Activated T-cell treated with anti-CD3 and anti-CD28 coated beads for 24 hours (primary cell): ENCODE data around the gene SLC1A7.

Experiments
- DNase-seq: peaks from one replicate; pipeline ENCODE4 v3.0.0-alpha.2; 2020; ENCODE audit warnings: low read depth

The SLC1A7 gene

DNA sequence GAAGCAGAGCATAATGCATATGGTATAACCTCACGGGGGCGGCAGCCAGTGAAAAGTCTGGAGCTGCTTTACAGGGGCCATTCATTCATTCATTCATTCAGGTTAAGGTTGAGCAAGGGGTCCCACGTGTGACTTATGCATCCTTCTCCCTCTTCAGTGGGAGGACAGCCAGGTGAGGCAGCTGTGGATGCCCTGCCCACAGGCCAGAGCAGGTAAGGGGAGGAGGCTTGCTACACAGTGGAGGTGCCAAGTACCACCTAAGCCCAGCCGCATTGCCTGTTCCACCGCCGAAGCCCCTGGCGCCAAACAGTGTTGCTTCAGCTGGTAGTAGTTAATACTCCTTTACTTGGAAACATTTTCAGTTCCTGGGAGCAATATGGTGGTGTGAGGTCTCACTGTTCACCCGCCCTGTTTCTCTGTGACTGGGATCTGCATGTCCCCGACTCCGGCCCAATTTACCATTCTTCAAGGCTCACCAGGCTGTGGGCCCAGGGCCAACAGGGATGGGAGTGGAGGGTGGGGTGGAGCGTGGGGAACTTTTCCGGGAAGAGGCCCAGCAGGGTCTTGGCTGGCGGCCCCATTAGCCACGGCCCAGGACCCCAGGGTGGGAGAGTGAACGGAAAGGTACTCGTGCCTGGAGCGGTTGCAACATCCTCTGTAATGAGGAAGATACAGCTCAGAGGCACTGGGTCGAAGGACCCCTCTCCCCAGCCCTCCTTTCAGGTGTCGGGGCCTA lies 81.1 kb downstream of the SLC1A7 start:
- DNase-seq: no peak

DNA sequence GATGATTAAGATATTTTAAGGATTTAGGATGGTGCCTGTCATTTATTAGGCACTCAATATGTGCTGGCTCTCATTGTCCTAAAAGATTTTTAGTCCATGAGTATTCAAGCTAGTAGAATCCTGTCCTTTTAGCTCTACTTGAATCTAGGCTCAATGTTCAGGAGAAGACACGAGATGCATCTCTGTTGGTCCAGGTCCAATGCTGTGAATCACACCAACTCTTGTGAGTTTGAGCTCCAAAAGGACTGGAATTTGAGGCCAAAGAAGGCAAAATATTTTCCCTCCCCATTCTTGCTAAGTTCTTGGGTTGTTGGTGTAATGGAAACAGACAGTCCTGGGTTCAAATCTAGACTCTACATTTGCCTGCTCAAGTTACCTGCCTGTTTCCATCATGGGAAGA lies 81.9 kb downstream of the SLC1A7 start:
- DNase-seq: no peak

DNA sequence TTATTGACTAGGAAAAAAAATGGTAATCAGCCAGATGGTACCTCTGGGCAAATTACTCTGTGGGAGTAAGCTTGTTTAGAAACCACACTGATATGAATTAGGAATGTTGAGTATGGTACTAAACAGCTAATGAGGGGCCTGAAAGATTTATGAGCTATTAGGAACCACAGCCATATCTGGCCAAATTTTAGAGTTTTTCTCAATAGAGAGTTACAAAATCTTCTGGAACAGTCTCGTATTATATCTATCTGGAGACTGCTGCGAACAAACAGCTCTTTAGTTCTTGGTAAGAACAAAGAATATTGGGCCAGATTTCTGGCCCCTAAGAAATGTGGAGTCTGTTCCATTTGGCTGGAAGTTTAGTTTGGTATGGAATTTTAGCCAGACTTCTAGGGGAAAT lies 85.3 kb downstream of the SLC1A7 start:
- DNase-seq: no peak

DNA sequence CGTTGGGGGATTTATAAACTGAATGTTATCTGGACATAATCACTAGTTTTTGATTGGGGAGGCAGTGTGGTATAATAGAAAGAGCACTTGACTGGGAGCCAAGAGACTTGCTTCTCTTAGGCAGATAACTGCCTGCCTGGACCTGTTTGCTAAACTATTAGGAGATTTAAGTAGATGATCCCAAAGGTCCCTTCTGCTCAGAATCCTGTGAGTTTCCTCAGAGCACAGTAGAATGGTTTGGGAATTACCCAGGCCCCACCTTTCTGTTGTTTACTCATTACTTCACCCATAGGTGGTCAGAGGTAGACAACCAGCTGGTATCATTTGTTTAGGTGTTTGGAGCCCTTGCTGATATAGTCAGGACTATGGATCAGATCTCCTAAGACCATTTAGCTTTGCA lies 90.8 kb downstream of the SLC1A7 start:
- no peak for DNase-seq

DNA sequence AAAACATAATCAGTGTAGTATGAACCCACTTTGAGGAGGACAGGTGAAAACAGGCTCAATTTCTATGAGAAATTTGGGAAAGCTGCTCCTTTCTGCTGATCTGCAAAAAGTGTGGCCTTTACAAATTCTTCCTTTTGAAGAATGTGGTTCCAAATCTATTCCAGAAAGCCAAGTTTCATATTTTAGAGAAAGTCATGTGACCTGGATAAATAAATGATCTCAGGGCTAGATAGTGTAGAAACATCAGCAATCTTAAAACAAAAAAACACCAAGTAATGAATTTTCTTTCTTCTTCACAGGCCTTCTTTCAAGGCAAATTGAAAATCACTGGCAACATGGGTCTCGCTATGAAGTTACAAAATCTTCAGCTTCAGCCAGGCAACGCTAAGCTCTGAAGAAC lies 92.1 kb downstream of the SLC1A7 start:
- no peak for DNase-seq

DNA sequence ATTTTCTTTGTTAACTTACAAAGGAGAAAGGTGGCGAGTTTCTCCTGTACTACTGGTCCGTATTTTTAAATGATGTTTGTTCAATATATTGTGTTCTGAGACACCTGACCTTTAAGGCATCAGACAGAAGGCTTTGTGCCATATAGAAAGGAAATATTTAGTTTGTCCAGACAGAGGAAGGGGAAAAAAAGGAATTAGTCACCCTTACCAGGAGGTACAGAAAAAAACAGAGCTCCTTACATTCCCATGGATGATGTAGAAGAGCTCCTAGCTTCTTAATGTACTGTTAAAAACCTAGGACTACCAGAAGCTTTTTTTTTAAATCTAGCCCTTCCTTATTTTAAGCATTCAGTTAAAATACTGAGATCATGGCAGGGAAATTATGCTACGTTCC lies 92.9 kb downstream of the SLC1A7 start:
- DNase-seq: no peak

DNA sequence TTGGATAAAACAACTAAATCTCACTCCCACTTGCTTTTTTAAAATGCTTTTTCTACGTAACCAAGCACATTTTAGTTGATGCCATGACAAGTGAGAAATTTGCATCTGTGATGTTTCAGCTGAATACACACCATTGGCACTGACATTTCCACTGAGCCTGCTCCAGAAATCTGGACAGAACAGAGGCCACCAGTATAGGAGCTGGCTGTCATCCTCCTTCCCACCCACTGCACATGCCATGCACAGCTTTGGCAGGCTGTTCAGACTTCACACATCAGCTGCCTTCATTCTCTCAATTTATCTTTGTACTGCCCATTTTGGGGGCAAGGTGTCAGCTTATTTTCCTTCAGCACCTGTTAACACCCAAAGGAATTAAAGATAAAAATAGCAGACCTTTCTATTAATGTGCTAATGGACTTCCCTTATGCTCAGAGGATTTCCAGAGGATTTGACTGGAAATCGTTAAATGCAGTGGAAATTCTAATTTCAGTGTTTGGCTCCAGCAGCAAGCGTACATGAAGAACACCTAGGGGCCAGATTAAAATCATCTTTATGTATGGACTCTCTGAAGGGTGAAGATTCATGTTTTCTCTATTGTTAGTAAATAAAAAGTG lies 93.4 kb downstream of the SLC1A7 start:
- DNase-seq: no peak

DNA sequence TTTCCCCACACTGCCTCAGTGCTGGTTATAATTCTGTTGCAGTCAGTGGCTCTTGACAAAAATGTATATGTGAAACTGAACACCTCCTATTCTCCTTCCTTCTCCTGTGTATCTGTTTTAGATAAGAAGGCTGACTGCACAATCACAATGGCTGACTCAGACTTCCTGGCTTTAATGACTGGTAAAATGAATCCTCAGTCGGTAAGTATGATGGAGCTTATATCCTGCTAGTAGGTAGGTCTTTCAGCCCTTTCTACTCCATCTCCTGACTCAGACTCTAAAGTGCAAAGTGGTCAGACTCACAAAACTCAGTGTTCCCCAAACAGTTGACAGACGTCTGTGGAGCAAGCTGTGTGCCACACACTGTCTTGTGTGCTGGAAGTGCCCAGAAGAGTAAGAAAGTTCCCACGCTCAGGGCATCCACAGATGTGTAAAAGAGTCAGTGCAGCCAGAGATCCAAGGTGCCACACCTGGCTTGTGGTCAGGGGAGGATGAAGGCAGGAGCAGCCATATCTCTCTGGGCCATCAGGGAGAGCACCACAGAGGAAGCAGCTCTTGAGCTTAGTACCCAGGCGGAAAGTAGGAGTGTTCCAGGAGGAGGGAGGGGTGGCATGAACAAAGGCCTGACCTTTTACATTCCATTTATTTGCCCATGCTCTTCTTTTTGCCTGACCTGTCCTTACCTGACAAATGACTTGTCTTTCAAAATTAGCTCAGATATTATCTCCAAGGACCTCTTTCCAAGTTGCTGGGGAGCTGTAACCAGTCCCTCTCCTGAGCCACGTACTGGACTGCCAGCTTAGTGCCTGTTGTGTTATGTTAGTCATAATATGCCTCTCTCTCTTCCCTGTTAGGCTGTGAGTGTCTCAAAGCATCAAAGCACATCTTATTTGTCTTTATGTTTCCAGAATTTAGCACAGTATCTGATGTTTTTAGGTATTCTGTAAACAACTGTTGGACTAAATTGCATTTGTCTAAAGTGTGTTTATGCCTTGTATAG lies 94.4 kb downstream of the SLC1A7 start:
- DNase-seq: no peak

DNA sequence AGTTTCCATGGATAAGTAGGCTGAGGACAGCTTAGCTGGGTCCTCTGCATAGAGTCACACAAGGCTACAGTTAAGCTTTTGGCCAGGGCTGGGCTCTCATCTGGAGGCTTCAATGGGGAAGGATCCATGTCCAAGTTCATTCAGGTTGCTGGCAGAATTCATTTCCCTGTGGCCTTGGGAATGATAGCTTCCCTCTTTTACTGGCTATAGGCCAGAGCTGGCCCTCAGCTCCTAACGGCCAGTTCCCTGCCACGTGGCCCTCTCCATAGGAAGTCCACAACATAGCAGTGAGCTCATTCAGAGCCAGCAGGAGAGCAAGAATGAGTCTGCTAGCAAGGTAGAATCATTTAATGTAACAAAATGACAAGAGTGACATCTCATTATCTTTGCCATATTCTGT lies 95.5 kb downstream of the SLC1A7 start:
- DNase-seq: no peak

DNA sequence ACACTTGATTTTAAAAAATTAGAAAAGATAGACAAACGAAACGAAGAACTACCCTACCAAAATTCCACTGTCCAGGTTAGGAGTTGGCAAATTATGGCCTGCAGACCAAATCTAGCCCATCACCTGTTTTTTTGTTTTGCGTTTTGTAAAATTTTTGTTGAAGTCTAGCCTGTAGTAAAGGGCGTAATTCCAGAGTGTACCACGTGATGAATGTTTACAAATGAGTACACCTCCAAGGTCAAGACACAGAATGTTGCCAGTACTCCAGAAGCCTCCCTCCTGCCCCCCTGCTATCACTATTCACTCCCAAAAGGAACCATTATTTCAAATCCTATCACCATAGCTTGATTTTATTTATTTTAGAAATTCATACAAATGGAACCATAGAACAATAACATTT lies 97.5 kb downstream of the SLC1A7 start:
- no peak for DNase-seq

DNA sequence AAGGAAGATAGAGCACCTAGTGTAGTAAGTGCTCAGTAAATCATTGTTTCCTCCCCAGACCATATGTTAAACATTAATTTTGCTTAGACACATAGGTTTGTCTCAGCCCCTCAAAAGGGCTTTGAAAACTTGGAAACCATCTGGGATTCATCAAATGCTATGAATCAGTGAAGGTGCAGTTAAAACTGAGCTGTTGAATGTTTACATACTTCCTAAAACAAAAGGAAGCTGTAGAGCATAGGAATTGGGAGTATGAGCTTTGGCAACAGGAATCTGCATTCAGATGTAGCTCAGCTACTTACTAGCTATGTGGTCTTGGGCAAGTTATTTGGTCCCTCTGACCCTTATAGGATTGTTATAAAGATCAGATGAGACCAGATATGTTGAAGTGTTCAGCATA lies 99.2 kb downstream of the SLC1A7 start:
- no peak for DNase-seq

DNA sequence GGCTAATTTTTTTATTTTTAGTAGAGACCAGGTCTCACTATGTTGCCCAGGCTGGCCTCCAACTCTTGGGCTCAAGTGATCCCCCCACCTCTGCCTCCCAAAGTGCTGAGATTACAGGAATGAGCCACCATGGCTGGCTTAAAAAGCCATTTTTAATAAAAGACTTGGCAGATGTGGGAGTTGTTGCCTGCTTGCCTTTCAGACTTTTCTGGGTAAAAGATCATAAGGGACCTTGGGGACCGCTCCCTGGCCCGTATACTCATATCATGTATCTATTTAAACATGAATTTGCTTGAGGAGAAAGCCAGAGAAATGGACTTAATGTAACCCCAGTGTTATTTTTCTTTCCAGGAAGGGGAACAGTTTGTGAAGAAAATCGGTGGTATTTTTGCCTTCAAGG lies 103.9 kb downstream of the SLC1A7 start:
- DNase-seq: no peak
